ENCODE data around the gene ACTN4.

The ACTN4 gene

GRCh38 chr19:38711726-38712153 is 64.3 kb downstream of the ACTN4 start:
- Histone ChIP-seq H3K27ac (ENCODE audit: low read length) (no peak overlapping the region), H3K36me3 (ENCODE audit: control insufficient read depth, insufficient read depth, low read length) (peaks cover 61% of the 10 kb centered on the region), H3K4me3 (ENCODE audit: low read length) (no peak overlapping the region), H3K9me3 (ENCODE audit: control insufficient read depth, insufficient read depth, low read length) (no peaks in the 10 kb centered on the region), H3K27me3 (ENCODE audit: control insufficient read depth, insufficient read depth, low read length) (no peaks in the 10 kb centered on the region), H3K4me1 (ENCODE audit: control insufficient read depth, insufficient read depth, low read length) (no peaks in the 10 kb centered on the region)
- whole genome bisulfite sequencing (ENCODE audit: insufficient coverage, insufficient read length) = no CpG with 5 or more reads among the region's 12 CpGs
- DNase-seq (ENCODE audit: low read depth, low spot score) = no peak

- Histone ChIP-seq H3K27me3 (ENCODE audit: control insufficient read depth, insufficient read depth, low read length) (no peaks in the 10 kb centered on the region), H3K36me3 (ENCODE audit: control insufficient read depth, insufficient read depth, low read length) (peaks cover 63% of the 10 kb centered on the region), H3K9me3 (ENCODE audit: control insufficient read depth, insufficient read depth, low read length) (no peaks in the 10 kb centered on the region), H3K4me3 (ENCODE audit: low read length) (no peak overlapping the region), H3K27ac (ENCODE audit: low read length) (no peak overlapping the region), H3K4me1 (ENCODE audit: control insufficient read depth, insufficient read depth, low read length) (no peaks in the 10 kb centered on the region)
- no peak for DNase-seq (ENCODE audit: low read depth, low spot score)
- WGBS (ENCODE audit: insufficient coverage, insufficient read length) = no CpG with 5 or more reads among the region's 15 CpGs
These were observed 64.8 kb downstream of the ACTN4 start for GRCh38 chr19:38712161-38712748.

- DNase-seq (ENCODE audit: low read depth, low spot score) = no peak
- WGBS (ENCODE audit: insufficient coverage, insufficient read length) = no CpG with 5 or more reads among the region's 19 CpGs
- H3K27me3 ChIP-seq (ENCODE audit: control insufficient read depth, insufficient read depth, low read length) = no peaks in the 10 kb centered on the region
- peaks cover 61% of the 10 kb centered on the region for H3K36me3 ChIP-seq (ENCODE audit: control insufficient read depth, insufficient read depth, low read length)
- H3K4me1 ChIP-seq (ENCODE audit: control insufficient read depth, insufficient read depth, low read length) = no peaks in the 10 kb centered on the region
- H3K9me3 ChIP-seq (ENCODE audit: control insufficient read depth, insufficient read depth, low read length) = no peaks in the 10 kb centered on the region
- no peak overlapping the region for H3K4me3 ChIP-seq (ENCODE audit: low read length)
- H3K27ac ChIP-seq (ENCODE audit: low read length) = no peak overlapping the region
These were observed 65.8 kb downstream of the ACTN4 start for GRCh38 chr19:38713227-38713649.

GRCh38 chr19:38713865-38714264 is 66.4 kb downstream of the ACTN4 start:
- no peaks in the 10 kb centered on the region for H3K9me3 ChIP-seq (ENCODE audit: control insufficient read depth, insufficient read depth, low read length)
- no CpG with 5 or more reads among the region's 14 CpGs for WGBS (ENCODE audit: insufficient coverage, insufficient read length)

GRCh38 chr19:38714354-38714778 is 66.9 kb downstream of the ACTN4 start:
- H3K27me3 ChIP-seq (ENCODE audit: control insufficient read depth, insufficient read depth, low read length) = no peaks in the 10 kb centered on the region
- no CpG with 5 or more reads among the region's 14 CpGs for WGBS (ENCODE audit: insufficient coverage, insufficient read length)
- DNase-seq (ENCODE audit: low read depth, low spot score) = no peak
- H3K36me3 ChIP-seq (ENCODE audit: control insufficient read depth, insufficient read depth, low read length) = peaks cover 61% of the 10 kb centered on the region
- no peak overlapping the region for H3K27ac ChIP-seq (ENCODE audit: low read length)
- H3K4me1 ChIP-seq (ENCODE audit: control insufficient read depth, insufficient read depth, low read length) = no peaks in the 10 kb centered on the region
- no peak overlapping the region for H3K4me3 ChIP-seq (ENCODE audit: low read length)
- H3K9me3 ChIP-seq (ENCODE audit: control insufficient read depth, insufficient read depth, low read length) = no peaks in the 10 kb centered on the region

More at GRCh38 chr19:38713865-38714264, 66.4 kb downstream of the ACTN4 start:
- Histone ChIP-seq H3K27me3 (ENCODE audit: control insufficient read depth, insufficient read depth, low read length) (no peaks in the 10 kb centered on the region), H3K36me3 (ENCODE audit: control insufficient read depth, insufficient read depth, low read length) (peaks cover 62% of the 10 kb centered on the region), H3K27ac (ENCODE audit: low read length) (no peak overlapping the region), H3K4me1 (ENCODE audit: control insufficient read depth, insufficient read depth, low read length) (no peaks in the 10 kb centered on the region), H3K4me3 (ENCODE audit: low read length) (no peak overlapping the region)
- DNase-seq (ENCODE audit: low read depth, low spot score) = no peak

GRCh38 chr19:38715555-38715954 is 68.1 kb downstream of the ACTN4 start:
- Histone ChIP-seq H3K9me3 (ENCODE audit: control insufficient read depth, insufficient read depth, low read length) (no peaks in the 10 kb centered on the region), H3K27ac (ENCODE audit: low read length) (no peak overlapping the region), H3K36me3 (ENCODE audit: control insufficient read depth, insufficient read depth, low read length) (peaks cover 57% of the 10 kb centered on the region), H3K4me3 (ENCODE audit: low read length) (no peak overlapping the region), H3K27me3 (ENCODE audit: control insufficient read depth, insufficient read depth, low read length) (no peaks in the 10 kb centered on the region), H3K4me1 (ENCODE audit: control insufficient read depth, insufficient read depth, low read length) (no peaks in the 10 kb centered on the region)
- DNase-seq (ENCODE audit: low read depth, low spot score) = no peak
- WGBS (ENCODE audit: insufficient coverage, insufficient read length) = no CpG with 5 or more reads among the region's 3 CpGs

GRCh38 chr19:38717051-38717450 is 69.6 kb downstream of the ACTN4 start:
- H3K27ac ChIP-seq (ENCODE audit: low read length) = no peak overlapping the region
- H3K4me1 ChIP-seq (ENCODE audit: control insufficient read depth, insufficient read depth, low read length) = no peaks in the 10 kb centered on the region
- DNase-seq (ENCODE audit: low read depth, low spot score) = no peak
- no peaks in the 10 kb centered on the region for H3K27me3 ChIP-seq (ENCODE audit: control insufficient read depth, insufficient read depth, low read length)
- no peak overlapping the region for H3K4me3 ChIP-seq (ENCODE audit: low read length)
- WGBS (ENCODE audit: insufficient coverage, insufficient read length) = no CpG with 5 or more reads among the region's 17 CpGs
- H3K36me3 ChIP-seq (ENCODE audit: control insufficient read depth, insufficient read depth, low read length) = peaks cover 58% of the 10 kb centered on the region
- no peaks in the 10 kb centered on the region for H3K9me3 ChIP-seq (ENCODE audit: control insufficient read depth, insufficient read depth, low read length)

GRCh38 chr19:38717855-38718254 is 70.4 kb downstream of the ACTN4 start:
- no CpG with 5 or more reads among the region's 11 CpGs for WGBS (ENCODE audit: insufficient coverage, insufficient read length)

GRCh38 chr19:38718747-38719543 is 71.5 kb downstream of the ACTN4 start:
- Histone ChIP-seq H3K36me3 (ENCODE audit: control insufficient read depth, insufficient read depth, low read length) (peaks cover 63% of the 10 kb centered on the region), H3K4me1 (ENCODE audit: control insufficient read depth, insufficient read depth, low read length) (no peaks in the 10 kb centered on the region), H3K27ac (ENCODE audit: low read length) (no peak overlapping the region), H3K27me3 (ENCODE audit: control insufficient read depth, insufficient read depth, low read length) (no peaks in the 10 kb centered on the region), H3K9me3 (ENCODE audit: control insufficient read depth, insufficient read depth, low read length) (no peaks in the 10 kb centered on the region), H3K4me3 (ENCODE audit: low read length) (no peak overlapping the region)
- WGBS (ENCODE audit: insufficient coverage, insufficient read length) = no CpG with 5 or more reads among the region's 24 CpGs
- no peak for DNase-seq (ENCODE audit: low read depth, low spot score)

More at GRCh38 chr19:38717855-38718254, 70.4 kb downstream of the ACTN4 start:
- Histone ChIP-seq H3K36me3 (ENCODE audit: control insufficient read depth, insufficient read depth, low read length) (peaks cover 58% of the 10 kb centered on the region), H3K9me3 (ENCODE audit: control insufficient read depth, insufficient read depth, low read length) (no peaks in the 10 kb centered on the region), H3K27ac (ENCODE audit: low read length) (no peak overlapping the region), H3K4me1 (ENCODE audit: control insufficient read depth, insufficient read depth, low read length) (no peaks in the 10 kb centered on the region), H3K4me3 (ENCODE audit: low read length) (no peak overlapping the region), H3K27me3 (ENCODE audit: control insufficient read depth, insufficient read depth, low read length) (no peaks in the 10 kb centered on the region)
- DNase-seq (ENCODE audit: low read depth, low spot score) = no peak

GRCh38 chr19:38719761-38720558 is 72.5 kb downstream of the ACTN4 start:
- H3K27ac ChIP-seq (ENCODE audit: low read length) = no peak overlapping the region
- no peak overlapping the region for H3K4me3 ChIP-seq (ENCODE audit: low read length)
- no peak for DNase-seq (ENCODE audit: low read depth, low spot score)
- no peaks in the 10 kb centered on the region for H3K9me3 ChIP-seq (ENCODE audit: control insufficient read depth, insufficient read depth, low read length)
- H3K36me3 ChIP-seq (ENCODE audit: control insufficient read depth, insufficient read depth, low read length) = peaks cover 72% of the 10 kb centered on the region
- no CpG with 5 or more reads among the region's 24 CpGs for WGBS (ENCODE audit: insufficient coverage, insufficient read length)
- no peaks in the 10 kb centered on the region for H3K27me3 ChIP-seq (ENCODE audit: control insufficient read depth, insufficient read depth, low read length)
- no peaks in the 10 kb centered on the region for H3K4me1 ChIP-seq (ENCODE audit: control insufficient read depth, insufficient read depth, low read length)
